ENCODE results near the gene GDPD3. TPM values are rescaled to one million over a fixed set of nuclear protein-coding genes. Genes with fewer than 3 reads are reported as not detected.

Gene GDPD3
- total and polyA plus RNA-seq, 2 of the 13 experiments (the other 11 are each of a cell fraction or from before 2014, with no cell fraction given): 18.7 to 20.6 TPM

DNA sequence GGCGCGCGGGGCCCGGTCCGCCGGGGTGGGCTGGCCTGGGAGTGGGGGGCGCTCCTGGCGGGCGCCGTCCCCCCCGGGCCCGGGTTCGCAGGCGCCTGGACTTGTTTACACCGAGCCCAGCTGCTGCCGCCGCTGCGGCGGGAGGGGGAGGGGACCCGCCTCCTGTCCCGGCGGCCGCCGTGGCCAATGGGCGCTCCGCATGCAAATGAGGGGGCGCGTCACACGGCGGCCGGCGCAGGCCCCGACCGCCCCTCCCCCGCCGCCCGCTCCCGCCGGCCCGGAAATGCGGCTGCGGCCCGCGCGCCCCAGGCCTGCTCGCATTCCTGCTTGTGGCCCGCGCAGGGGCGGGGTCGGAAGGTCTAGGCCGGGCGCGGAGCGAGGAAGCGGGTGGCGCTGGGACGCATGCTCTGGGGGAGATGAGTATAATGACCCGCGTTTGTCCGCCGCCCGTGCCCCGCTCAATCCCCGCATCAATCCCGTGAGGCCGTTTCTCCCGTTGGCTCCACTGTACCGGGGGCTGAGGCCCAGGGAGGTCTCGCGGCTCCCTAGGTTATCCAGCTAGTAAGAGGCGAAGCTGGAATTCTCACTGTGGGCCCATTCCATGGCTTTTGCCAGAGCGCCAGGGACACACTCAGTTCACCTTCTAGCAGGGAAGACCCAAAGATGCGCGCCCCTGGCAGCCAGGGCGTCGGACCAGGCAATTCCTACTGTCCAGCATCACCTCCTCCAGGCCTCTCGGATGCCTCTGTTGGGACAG is 17.1 kb downstream of the GDPD3 start, which contains the start of gene YPEL3 (continued):
- peak; percentile 61; the same call in 1 of the 2 replicates for TF ChIP-seq ZNF563 (CRISPR knock-in tag; IDR thresholded peaks at IDR 0.05)
- no peak for TF ChIP-seq NR2F6 (IDR thresholded peaks at IDR 0.05)
- peak; percentile 71; the same call in 1 of the 2 replicates for TF ChIP-seq NR2F6 (CRISPR knock-in tag; IDR thresholded peaks at IDR 0.05)
- TF ChIP-seq ARNT (IDR thresholded peaks at IDR 0.05): no peak
- TF ChIP-seq, protein P1, sequence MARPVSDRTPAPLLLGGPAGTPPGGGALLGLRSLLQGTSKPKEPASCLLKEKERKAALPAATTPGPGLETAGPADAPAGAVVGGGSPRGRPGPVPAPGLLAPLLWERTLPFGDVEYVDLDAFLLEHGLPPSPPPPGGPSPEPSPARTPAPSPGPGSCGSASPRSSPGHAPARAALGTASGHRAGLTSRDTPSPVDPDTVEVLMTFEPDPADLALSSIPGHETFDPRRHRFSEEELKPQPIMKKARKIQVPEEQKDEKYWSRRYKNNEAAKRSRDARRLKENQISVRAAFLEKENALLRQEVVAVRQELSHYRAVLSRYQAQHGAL (CRISPR knock-in tag; IDR thresholded peaks at IDR 0.05; ENCODE audit: not compliant biosample characterization): no peak
- peak; percentile 50 for TF ChIP-seq FOSL2 (CRISPR knock-in tag; IDR thresholded peaks at IDR 0.05)
- no peak for TF ChIP-seq ZNF660 (CRISPR knock-in tag; IDR thresholded peaks at IDR 0.05; ENCODE audit: borderline replicate concordance, low read depth)
- no peak for TF ChIP-seq ZNF264 (CRISPR knock-in tag; IDR thresholded peaks at IDR 0.05)
- no peak for TF ChIP-seq ZNF335 (CRISPR knock-in tag; IDR thresholded peaks at IDR 0.05)
- TF ChIP-seq, protein P2, sequence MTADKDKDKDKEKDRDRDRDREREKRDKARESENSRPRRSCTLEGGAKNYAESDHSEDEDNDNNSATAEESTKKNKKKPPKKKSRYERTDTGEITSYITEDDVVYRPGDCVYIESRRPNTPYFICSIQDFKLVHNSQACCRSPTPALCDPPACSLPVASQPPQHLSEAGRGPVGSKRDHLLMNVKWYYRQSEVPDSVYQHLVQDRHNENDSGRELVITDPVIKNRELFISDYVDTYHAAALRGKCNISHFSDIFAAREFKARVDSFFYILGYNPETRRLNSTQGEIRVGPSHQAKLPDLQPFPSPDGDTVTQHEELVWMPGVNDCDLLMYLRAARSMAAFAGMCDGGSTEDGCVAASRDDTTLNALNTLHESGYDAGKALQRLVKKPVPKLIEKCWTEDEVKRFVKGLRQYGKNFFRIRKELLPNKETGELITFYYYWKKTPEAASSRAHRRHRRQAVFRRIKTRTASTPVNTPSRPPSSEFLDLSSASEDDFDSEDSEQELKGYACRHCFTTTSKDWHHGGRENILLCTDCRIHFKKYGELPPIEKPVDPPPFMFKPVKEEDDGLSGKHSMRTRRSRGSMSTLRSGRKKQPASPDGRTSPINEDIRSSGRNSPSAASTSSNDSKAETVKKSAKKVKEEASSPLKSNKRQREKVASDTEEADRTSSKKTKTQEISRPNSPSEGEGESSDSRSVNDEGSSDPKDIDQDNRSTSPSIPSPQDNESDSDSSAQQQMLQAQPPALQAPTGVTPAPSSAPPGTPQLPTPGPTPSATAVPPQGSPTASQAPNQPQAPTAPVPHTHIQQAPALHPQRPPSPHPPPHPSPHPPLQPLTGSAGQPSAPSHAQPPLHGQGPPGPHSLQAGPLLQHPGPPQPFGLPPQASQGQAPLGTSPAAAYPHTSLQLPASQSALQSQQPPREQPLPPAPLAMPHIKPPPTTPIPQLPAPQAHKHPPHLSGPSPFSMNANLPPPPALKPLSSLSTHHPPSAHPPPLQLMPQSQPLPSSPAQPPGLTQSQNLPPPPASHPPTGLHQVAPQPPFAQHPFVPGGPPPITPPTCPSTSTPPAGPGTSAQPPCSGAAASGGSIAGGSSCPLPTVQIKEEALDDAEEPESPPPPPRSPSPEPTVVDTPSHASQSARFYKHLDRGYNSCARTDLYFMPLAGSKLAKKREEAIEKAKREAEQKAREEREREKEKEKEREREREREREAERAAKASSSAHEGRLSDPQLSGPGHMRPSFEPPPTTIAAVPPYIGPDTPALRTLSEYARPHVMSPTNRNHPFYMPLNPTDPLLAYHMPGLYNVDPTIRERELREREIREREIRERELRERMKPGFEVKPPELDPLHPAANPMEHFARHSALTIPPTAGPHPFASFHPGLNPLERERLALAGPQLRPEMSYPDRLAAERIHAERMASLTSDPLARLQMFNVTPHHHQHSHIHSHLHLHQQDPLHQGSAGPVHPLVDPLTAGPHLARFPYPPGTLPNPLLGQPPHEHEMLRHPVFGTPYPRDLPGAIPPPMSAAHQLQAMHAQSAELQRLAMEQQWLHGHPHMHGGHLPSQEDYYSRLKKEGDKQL (CRISPR knock-in tag; IDR thresholded peaks at IDR 0.05; ENCODE audit: low read depth): no peak
- TF ChIP-seq, protein P3, sequence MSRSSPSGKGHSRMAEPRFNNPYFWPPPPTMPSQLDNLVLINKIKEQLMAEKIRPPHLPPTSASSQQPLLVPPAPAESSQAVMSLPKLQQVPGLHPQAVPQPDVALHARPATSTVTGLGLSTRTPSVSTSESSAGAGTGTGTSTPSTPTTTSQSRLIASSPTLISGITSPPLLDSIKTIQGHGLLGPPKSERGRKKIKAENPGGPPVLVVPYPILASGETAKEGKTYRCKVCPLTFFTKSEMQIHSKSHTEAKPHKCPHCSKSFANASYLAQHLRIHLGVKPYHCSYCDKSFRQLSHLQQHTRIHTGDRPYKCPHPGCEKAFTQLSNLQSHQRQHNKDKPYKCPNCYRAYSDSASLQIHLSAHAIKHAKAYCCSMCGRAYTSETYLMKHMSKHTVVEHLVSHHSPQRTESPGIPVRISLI (CRISPR knock-in tag; IDR thresholded peaks at IDR 0.05; ENCODE audit: borderline replicate concordance): peak; percentile 47; the same call in 1 of the 2 replicates
- TF ChIP-seq PAF1 (CRISPR knock-in tag; IDR thresholded peaks at IDR 0.05): no peak
- TF ChIP-seq, protein P4, sequence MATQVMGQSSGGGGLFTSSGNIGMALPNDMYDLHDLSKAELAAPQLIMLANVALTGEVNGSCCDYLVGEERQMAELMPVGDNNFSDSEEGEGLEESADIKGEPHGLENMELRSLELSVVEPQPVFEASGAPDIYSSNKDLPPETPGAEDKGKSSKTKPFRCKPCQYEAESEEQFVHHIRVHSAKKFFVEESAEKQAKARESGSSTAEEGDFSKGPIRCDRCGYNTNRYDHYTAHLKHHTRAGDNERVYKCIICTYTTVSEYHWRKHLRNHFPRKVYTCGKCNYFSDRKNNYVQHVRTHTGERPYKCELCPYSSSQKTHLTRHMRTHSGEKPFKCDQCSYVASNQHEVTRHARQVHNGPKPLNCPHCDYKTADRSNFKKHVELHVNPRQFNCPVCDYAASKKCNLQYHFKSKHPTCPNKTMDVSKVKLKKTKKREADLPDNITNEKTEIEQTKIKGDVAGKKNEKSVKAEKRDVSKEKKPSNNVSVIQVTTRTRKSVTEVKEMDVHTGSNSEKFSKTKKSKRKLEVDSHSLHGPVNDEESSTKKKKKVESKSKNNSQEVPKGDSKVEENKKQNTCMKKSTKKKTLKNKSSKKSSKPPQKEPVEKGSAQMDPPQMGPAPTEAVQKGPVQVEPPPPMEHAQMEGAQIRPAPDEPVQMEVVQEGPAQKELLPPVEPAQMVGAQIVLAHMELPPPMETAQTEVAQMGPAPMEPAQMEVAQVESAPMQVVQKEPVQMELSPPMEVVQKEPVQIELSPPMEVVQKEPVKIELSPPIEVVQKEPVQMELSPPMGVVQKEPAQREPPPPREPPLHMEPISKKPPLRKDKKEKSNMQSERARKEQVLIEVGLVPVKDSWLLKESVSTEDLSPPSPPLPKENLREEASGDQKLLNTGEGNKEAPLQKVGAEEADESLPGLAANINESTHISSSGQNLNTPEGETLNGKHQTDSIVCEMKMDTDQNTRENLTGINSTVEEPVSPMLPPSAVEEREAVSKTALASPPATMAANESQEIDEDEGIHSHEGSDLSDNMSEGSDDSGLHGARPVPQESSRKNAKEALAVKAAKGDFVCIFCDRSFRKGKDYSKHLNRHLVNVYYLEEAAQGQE (IDR thresholded peaks at IDR 0.05; ENCODE audit: borderline replicate concordance in 1 of 2, low read depth in 1 of 2, low read length in 2 of 2): peak in 1 of 2 experiments; percentile 3; a peak in 1 of 4 replicates
- no peak for TF ChIP-seq ZNF878 (CRISPR knock-in tag; IDR thresholded peaks at IDR 0.05)
- peak; percentile 51; the same call in 1 of the 2 replicates for TF ChIP-seq ZNF567 (CRISPR knock-in tag; IDR thresholded peaks at IDR 0.05; ENCODE audit: borderline replicate concordance)
- 0 out of 2 replicates have a peak, but pooled peaks have one; percentile 23 for TF ChIP-seq SAFB2 (CRISPR knock-in tag; IDR thresholded peaks at IDR 0.05; ENCODE audit: borderline replicate concordance, low read depth)
- peak; percentile 46 for TF ChIP-seq GABPA (IDR thresholded peaks at IDR 0.05; ENCODE audit: low read depth, low read length)
- no peak for TF ChIP-seq GABPA (CRISPR knock-in tag; IDR thresholded peaks at IDR 0.05; ENCODE audit: low read depth)
- TF ChIP-seq MIER3 (CRISPR knock-in tag; IDR thresholded peaks at IDR 0.05; ENCODE audit: borderline replicate concordance): peak; percentile 55; the same call in 1 of the 2 replicates

Measured in HepG2 (cell line).